ENCODE data around the gene CIB4.
"Not testable (repeated sequence)": the region's sequence is repeated elsewhere in the genome, so short reads cannot be mapped to it uniquely, and the experiment has no call there.

The CIB4 gene

DNA sequence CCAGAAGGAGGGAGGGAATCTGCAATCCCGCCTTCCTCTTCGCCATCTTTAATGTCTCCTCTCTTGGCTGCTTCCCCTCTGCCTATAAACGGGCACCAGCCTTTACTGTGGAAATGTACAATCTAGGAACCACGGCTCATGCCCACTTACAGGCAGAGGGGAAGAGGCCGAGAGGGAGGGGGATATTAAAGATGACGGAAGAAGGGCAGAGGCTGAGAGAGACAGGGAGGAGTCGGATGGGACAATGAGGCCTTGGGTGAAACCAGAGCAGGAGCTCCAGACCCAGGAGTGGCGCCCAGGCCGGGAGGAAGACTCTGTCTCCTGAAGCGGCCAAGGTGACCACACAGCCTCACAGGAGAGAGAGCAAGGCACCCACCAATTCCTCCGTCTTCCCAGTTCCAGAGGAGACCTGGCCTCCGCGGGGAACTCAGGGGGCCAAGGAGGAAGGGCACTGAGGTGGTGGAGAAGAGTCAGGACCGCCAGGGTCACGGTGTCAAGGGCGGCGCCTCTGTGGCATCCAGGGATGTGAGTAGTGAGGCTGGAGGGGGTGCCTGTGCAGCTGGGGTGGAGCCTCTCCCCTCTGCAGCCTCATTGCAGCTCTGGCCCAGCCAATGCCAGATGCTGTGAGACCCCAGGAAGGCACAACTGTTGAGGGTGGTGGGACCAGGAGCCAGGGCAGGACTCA, 67.8 kb downstream of the CIB4 start:
- no peaks in the 10 kb centered on the region for H3K9me3 ChIP-seq (replicated peaks in 1 of 11)
- H4K20me1 ChIP-seq, result peaks cover 0 to 4% (median 0%) of the 10 kb centered on the region in 11 experiments; a peak in 2 of 22 replicates
- TF ChIP-seq Cebpa-rat (IDR thresholded peaks at IDR 0.05), result no peak
- no peaks in the 10 kb centered on the region for H3K27me3 ChIP-seq
- no peak overlapping the region for H3K4me3 ChIP-seq
- no peak overlapping the region for H3K4me2 ChIP-seq
- no peak overlapping the region for H3K9ac ChIP-seq
- H3K4me1 ChIP-seq, result peaks cover 0 to 17% (median 14%) of the 10 kb centered on the region in 10 experiments; a peak in 12 of 20 replicates
- no peaks in the 10 kb centered on the region for H3K36me3 ChIP-seq
- H3K27ac ChIP-seq, result no peak overlapping the region

DNA sequence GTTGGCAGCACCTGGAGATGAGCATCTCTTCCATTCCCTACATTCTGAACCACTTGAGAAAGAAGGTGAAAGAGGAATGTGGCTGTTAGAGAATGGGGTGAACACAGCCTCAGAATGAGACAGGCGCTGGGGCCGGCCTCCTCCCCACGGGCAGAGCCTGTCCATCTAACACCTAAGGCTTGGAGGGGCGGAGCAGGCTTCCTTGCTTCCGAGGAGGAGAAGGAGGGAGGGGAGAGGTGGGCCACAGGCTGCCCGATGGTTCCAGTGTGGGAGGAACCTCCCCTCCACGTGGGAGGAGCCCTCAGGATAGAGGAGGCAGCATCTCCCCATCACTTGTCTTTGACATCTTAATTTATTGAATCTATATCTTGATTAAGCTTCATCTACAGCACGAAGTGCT, 68.6 kb downstream of the CIB4 start:
- Histone ChIP-seq H3K4me1 (peaks cover 0 to 15% (median 14%) of the 10 kb centered on the region in 10 experiments; a peak in 12 of 20 replicates), H3K4me2 (no peak overlapping the region), H3K9ac (no peak overlapping the region), H3K27me3 (no peaks in the 10 kb centered on the region), H3K9me3 (replicated peaks in 1 of 11) (no peaks in the 10 kb centered on the region), H3K36me3 (no peaks in the 10 kb centered on the region), H3K4me3 (no peak overlapping the region), H4K20me1 (peaks cover 0 to 3% (median 0%) of the 10 kb centered on the region in 11 experiments; a peak in 2 of 22 replicates), H3K27ac (no peak overlapping the region)
- TF ChIP-seq Cebpa-rat (IDR thresholded peaks at IDR 0.05), result no peak

DNA sequence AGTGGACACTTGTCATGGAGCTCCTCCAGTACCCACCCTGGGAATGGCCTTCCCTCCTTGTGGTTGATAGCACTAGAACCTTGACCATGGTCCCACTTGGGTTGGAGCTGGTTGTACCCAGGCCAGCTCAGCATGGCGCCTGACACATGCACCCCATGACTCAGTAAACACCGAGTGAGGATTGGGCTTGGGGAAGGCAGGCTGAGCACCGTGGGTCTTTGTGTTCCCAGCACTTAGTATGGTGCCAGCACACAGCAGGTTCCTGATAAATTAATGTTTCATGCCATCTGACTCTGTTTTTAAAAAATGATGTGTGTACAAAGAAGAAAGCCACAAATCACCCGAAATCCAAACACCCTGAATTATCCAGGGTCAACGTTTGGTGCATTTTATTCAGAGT, 69.8 kb downstream of the CIB4 start:
- Histone ChIP-seq H3K4me1 (peaks cover 0 to 3% (median 2%) of the 10 kb centered on the region in 10 experiments; a peak in 10 of 20 replicates), H3K36me3 (no peaks in the 10 kb centered on the region), H3K9ac (no peak overlapping the region), H3K27ac (no peak overlapping the region), H3K9me3 (replicated peaks in 1 of 11) (no peaks in the 10 kb centered on the region), H4K20me1 (no peaks in the 10 kb centered on the region; a peak in 1 of 22 replicates), H3K4me2 (no peak overlapping the region), H3K4me3 (no peak overlapping the region), H3K27me3 (no peaks in the 10 kb centered on the region)
- no peak for TF ChIP-seq Cebpa-rat (IDR thresholded peaks at IDR 0.05)

DNA sequence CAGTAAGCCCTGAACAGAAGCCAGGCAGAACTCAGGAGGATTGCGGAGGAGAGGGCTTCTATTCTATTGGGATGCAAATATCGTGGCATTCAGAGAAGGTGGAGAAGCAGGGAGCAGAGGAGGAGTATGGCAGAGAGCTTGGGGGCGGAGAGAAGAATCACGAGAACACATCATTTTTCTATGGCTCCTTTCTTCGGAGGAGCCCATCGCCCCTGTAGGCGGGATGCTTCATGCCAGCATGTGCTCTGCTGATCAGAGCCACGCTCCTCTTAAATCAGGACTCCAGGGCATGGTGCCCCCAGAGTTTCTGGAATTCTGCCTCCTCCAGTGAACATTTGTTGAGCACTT, 71.1 kb downstream of the CIB4 start:
- Histone ChIP-seq H3K27me3 (no peaks in the 10 kb centered on the region), H3K36me3 (no peaks in the 10 kb centered on the region), H3K4me1 (no peaks in the 10 kb centered on the region), H3K4me3 (no peak overlapping the region), H3K9me3 (replicated peaks in 1 of 11) (no peaks in the 10 kb centered on the region), H3K4me2 (no peak overlapping the region), H4K20me1 (peaks cover 0 to 7% (median 0%) of the 10 kb centered on the region in 11 experiments; a peak in 1 of 22 replicates), H3K27ac (no peak overlapping the region), H3K9ac (no peak overlapping the region)
- TF ChIP-seq Cebpa-rat (IDR thresholded peaks at IDR 0.05), result no peak

DNA sequence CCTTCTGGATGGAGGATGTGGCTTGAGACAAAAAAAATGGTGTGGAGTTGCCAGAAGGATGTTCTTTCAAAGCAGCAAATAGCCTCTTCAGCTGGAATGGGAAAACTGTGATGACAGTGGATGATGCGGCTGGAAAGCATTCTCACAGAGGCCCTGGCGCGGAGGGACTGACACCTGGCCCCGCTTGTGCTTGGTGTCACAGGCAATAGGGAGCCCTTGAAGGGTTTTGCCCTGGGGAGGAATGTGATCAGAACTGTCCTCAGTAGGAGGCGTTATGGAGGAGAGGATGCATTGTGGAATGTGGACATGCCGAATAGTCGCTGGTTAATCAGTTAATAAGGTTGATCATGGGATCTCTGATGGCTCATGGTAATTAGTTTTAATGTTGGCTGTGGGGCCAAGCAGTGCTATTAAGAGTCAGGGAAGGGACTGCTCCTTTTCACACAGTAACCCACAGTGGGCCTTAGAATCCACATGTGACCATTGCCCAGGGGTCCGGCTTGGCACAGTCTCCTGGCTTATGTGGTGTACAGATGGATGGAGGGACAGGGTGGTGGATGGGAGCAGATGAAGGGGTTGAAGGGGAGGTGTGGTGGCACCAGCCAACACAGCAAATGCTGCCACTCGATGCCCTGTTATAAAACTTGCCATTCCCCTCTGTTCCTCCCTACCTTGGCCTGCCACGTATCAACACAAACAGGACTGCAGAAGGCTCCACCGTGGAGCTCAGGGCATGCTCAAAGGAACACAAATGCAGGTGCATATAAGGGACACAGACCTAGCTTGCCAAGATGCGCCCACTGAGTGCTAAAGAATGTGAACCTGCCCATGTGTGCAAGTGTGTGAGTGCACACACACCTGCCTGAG, 71.7 kb downstream of the CIB4 start:
- Histone ChIP-seq H3K36me3 (no peaks in the 10 kb centered on the region), H3K4me2 (no peak overlapping the region), H3K9me3 (replicated peaks in 1 of 11) (no peaks in the 10 kb centered on the region), H3K4me3 (no peak overlapping the region), H3K27ac (no peak overlapping the region), H4K20me1 (0 out of 22 replicates have a peak, but pooled peaks cover 0 to 7% (median 0%) of the 10 kb centered on the region in 11 experiments), H3K9ac (no peak overlapping the region), H3K4me1 (peaks cover 0 to under 1% (median 0%) of the 10 kb centered on the region in 10 experiments; a peak in 2 of 20 replicates), H3K27me3 (peaks cover 0 to 3% (median under 1%) of the 10 kb centered on the region in 11 experiments; a peak in 5 of 22 replicates)
- no peak for TF ChIP-seq Cebpa-rat (IDR thresholded peaks at IDR 0.05)

DNA sequence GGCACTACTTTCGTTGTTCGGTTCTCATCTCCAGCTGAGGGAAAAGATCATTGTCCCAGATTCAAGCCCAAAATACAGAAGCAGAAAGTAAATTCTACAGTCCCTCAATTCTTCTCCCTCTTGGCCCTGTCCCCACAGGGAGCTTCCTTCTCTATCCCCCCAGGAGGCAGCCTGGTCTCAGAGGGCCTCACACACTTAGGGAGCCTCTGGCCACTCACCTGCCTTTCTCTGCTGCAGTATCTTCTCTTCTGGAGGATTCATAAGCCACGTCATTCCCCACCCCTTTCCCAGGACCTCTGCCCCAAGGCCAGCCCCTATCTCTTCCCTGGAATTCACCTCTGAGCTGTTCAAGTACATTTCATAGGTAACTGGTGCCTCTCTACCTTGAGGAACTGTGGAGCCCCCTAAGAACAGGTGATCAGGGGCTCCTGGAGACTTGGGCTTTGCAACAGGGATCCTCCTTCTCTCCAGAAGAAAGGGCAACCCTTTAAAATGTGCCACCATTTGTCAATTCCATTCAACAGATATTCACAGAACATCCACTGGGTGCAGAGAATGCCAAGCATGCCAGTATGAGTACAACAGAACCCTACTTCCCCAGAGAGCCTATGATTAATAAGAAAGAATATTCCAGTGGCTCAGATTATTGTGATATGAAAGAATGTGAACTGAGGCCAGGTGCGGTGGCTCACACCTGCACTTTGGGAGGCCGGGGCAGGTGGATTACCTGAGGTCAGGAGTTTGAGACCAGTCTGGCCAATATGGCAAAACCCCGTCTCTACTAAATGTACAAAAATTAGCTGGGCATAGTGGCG, 72.9 kb downstream of the CIB4 start:
- Histone ChIP-seq H3K27me3 (peaks cover 7 to 15% (median 12%) of the 10 kb centered on the region in 11 experiments), H3K4me2 (no peak overlapping the region), H3K36me3 (no peaks in the 10 kb centered on the region), H3K9me3 (replicated peaks in 1 of 11) (no peaks in the 10 kb centered on the region), H4K20me1 (peaks cover 0 to 7% (median 0%) of the 10 kb centered on the region in 11 experiments; a peak in 1 of 22 replicates), H3K27ac (no peak overlapping the region), H3K9ac (no peak overlapping the region), H3K4me1 (peaks cover 0 to 8% (median 0%) of the 10 kb centered on the region in 10 experiments; a peak in 3 of 20 replicates), H3K4me3 (no peak overlapping the region)
- TF ChIP-seq Cebpa-rat (IDR thresholded peaks at IDR 0.05), result no peak

DNA sequence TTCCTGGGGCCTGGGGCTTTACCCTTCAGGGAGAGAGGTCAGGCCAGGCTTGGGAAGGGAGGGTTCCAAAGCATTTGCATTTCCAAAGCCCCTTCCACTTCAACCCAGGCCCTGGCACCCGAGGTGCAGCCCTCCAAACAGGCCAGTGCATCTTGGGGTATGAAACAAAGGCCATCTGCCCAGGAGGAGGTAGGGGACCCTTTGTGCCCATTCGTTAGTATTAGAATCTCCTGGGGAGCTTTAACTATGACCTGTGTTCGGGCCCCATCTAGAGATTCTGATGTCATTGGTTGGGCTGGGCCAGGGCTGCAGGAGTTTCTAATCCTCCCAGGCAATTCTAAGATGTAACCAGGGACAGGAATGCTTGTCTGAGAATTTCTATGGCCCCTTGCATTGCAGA, 73.6 kb downstream of the CIB4 start:
- Histone ChIP-seq H4K20me1 (peaks cover 0 to 8% (median 0%) of the 10 kb centered on the region in 11 experiments; a peak in 2 of 22 replicates), H3K9ac (no peak overlapping the region), H3K36me3 (no peaks in the 10 kb centered on the region), H3K4me3 (no peak overlapping the region), H3K27ac (no peak overlapping the region), H3K4me1 (peaks cover 3 to 15% (median 7%) of the 10 kb centered on the region in 10 experiments; a peak in 18 of 20 replicates), H3K9me3 (replicated peaks in 1 of 11) (no peaks in the 10 kb centered on the region), H3K27me3 (peaks cover 14 to 22% (median 20%) of the 10 kb centered on the region in 11 experiments), H3K4me2 (no peak overlapping the region)
- no peak for TF ChIP-seq Cebpa-rat (IDR thresholded peaks at IDR 0.05)

DNA sequence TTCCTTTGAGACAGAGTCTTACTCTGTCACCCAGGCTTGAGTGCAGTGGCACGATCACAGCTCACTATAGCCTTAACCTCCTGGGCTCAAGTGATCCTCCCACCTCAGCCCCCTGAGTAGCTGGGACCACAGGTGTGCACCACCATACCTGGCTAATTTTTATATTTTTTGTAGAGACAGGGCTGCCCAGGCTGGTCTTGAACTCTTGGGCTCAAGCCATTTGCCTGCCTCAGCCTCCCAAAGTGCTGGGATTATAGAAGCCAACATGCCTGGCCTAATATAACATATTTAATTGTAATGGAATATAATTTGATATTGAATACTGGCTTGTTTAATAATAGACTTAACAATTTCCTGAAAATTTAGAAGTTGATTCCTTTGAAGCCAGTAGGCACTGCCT, 74.4 kb downstream of the CIB4 start:
- not testable (repeated sequence) for H3K9ac ChIP-seq; H3K27ac ChIP-seq; H3K4me2 ChIP-seq; H3K9me3 ChIP-seq (replicated peaks in 1 of 11); H3K4me3 ChIP-seq; H3K36me3 ChIP-seq; H4K20me1 ChIP-seq
- Histone ChIP-seq H3K27me3 (peaks cover 22 to 30% (median 28%) of the 10 kb centered on the region in 11 experiments), H3K4me1 (peaks cover 11 to 23% (median 15%) of the 10 kb centered on the region in 10 experiments; a peak in 19 of 20 replicates)

DNA sequence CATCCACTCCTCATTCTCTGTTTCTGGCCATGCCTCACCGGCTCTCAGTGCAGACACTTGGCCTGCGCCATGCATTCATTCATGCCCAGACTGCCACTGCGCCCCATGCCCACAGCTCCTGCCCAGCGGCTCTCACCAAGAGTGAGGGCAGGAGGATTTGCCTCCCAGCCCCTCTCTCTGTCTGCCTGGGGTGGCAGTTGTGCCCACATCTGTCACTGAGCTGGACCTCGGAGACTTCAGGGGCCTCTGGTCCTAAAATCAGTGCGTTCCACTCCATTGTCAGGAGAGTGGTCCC, 75.1 kb downstream of the CIB4 start:
- no peak overlapping the region for H3K4me3 ChIP-seq
- H4K20me1 ChIP-seq, result peaks cover 0 to 8% (median 0%) of the 10 kb centered on the region in 11 experiments; a peak in 2 of 22 replicates
- peaks cover 27 to 37% (median 30%) of the 10 kb centered on the region in 11 experiments for H3K27me3 ChIP-seq

More for the DNA sequence above, 75.1 kb downstream of the CIB4 start:
- Histone ChIP-seq H3K4me2 (no peak overlapping the region), H3K9me3 (replicated peaks in 1 of 11) (no peaks in the 10 kb centered on the region), H3K36me3 (no peaks in the 10 kb centered on the region), H3K27ac (no peak overlapping the region), H3K4me1 (peaks cover 12 to 26% (median 19%) of the 10 kb centered on the region in 10 experiments; a peak in 19 of 20 replicates), H3K9ac (no peak overlapping the region)
- no peak for TF ChIP-seq Cebpa-rat (IDR thresholded peaks at IDR 0.05)

Measured in BLaER1 treated with 17β-estradiol and CSF1 and Interleukin-3, amounts not matched to agents 10 nM and 100 nM (cell line).